Measurements from ENCODE around the gene NDUFS6.

DNA sequence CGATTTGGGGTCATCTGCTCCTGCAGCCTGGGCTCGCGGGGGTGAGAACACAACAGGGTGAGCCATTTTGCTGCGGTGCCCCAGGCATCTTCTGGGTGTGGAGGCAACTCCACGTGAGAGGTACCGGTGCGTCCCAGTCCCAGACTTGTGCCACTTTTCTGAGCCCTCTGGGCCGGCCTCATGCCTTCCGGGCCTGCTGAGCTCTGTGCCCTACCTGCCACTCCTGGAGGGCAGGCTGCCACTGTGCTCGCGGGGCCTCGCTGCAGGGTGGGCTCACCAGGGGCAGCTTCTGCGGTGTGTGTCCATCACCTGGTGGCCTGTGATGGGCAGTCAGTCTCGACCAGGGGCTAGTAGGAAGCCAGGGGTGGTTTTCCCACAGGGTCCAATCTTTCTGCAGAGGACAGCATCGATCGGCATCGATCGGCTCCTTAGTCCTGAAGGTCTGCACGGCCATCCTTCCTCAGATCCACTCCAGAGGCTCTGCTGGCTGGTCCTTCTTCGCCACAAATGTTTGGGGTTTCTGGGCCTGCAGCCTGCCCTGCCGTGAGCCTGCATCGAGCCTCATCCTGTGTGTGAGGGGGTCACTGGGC is 58.9 kb downstream of the NDUFS6 start:
- TF ChIP-seq CTCF (IDR thresholded peaks at IDR 0.05) (no peak), POLR2A (IDR thresholded peaks at IDR 0.05) (no peak), EP300 (IDR thresholded peaks at IDR 0.05) (no peak)
